ENCODE data around the gene C1RL. TPM values are rescaled to one million over a fixed set of nuclear protein-coding genes. Genes with fewer than 3 reads are reported as not detected.

The C1RL gene
- total and polyA plus RNA-seq, 10 donors, result 19.1 to 126 (median 84.4) TPM

DNA sequence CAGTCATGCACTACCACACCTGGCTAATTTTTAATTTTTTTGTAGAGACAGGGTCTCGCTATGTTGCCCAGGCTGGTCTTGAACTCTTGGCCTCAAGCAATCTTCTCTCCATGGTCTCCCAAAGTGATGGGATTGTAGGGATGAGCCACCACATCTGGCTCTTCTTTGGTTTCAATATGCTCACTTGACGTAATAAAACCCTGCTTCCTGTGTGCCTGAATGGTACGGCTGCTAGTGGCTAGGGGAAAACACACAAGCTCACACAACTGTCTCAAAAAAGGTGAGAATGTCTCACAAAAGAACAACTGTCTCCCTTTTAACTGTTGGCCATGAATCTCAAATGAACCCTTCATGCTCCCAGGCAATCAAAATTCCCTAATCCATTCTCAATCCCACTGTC lies 33.5 kb downstream of the C1RL start:
- intact Hi-C loops (cut with DNase I; ENCODE audit: low total_unique reads), result no loop called here
- H3K27ac ChIP-seq, result peak overlapping the region in 1 of 8 donors; percentile 21
- no peak for TF ChIP-seq POLR2AphosphoS5 (IDR thresholded peaks at IDR 0.05)
- TF ChIP-seq, protein P1, sequence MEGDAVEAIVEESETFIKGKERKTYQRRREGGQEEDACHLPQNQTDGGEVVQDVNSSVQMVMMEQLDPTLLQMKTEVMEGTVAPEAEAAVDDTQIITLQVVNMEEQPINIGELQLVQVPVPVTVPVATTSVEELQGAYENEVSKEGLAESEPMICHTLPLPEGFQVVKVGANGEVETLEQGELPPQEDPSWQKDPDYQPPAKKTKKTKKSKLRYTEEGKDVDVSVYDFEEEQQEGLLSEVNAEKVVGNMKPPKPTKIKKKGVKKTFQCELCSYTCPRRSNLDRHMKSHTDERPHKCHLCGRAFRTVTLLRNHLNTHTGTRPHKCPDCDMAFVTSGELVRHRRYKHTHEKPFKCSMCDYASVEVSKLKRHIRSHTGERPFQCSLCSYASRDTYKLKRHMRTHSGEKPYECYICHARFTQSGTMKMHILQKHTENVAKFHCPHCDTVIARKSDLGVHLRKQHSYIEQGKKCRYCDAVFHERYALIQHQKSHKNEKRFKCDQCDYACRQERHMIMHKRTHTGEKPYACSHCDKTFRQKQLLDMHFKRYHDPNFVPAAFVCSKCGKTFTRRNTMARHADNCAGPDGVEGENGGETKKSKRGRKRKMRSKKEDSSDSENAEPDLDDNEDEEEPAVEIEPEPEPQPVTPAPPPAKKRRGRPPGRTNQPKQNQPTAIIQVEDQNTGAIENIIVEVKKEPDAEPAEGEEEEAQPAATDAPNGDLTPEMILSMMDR (IDR thresholded peaks at IDR 0.05 in 8 of 11, conservative IDR thresholded peaks at IDR 0.05 in 3 of 11), result no peak
- TF ChIP-seq POLR2A (IDR thresholded peaks at IDR 0.05), result no peak
- DNase-seq, result no peak
- no peaks in the 10 kb centered on the region for H3K9me3 ChIP-seq
- H3K27me3 ChIP-seq (replicated peaks in 1 of 7), result no peaks in the 10 kb centered on the region
- H3K4me3 ChIP-seq, result no peak overlapping the region
- H3K4me1 ChIP-seq, result peaks cover 0 to 4% (median 0%) of the 10 kb centered on the region in 6 donors
- WGBS, 5 donors, result 49 to 70% (median 53%) methylated on average over 3 of the region's 3 CpGs
- H3K36me3 ChIP-seq, result peaks cover 0 to 6% (median 0%) of the 10 kb centered on the region in 6 donors

DNA sequence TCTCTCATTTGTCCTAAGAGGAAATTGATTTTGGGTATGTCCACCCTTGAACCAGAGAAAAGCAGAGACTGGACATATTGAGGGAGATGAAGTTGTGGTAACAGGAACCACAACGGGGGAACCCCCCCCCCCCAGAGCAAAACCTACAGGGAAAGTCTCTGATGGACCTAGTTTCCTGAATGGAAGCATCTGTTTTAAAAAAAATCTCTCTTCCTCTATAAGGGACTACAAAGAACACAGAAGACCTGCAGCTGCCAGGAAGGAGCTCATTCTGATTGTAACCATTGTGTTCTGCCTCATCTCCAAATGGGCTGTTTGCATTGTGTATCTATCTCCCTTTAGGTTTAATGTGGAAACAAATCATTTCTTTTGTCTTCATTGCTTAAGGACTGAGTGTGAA lies 35.1 kb downstream of the C1RL start:
- Histone ChIP-seq H3K36me3 (peaks cover 0 to 18% (median 0%) of the 10 kb centered on the region in 6 donors), H3K4me3 (no peak overlapping the region), H3K27ac (no peak overlapping the region), H3K27me3 (replicated peaks in 1 of 7) (no peaks in the 10 kb centered on the region), H3K9me3 (no peaks in the 10 kb centered on the region), H3K4me1 (no peaks in the 10 kb centered on the region)
- intact Hi-C loops (cut with DNase I; ENCODE audit: low total_unique reads), result no loop called here
- WGBS, 5 donors, result 0 to 11% (median 8%) methylated on average over 1 of the region's 1 CpG
- no peak for DNase-seq
- TF ChIP-seq, protein P1 (IDR thresholded peaks at IDR 0.05 in 8 of 11, conservative IDR thresholded peaks at IDR 0.05 in 3 of 11), result no peak
- TF ChIP-seq POLR2A (IDR thresholded peaks at IDR 0.05), result no peak
- TF ChIP-seq POLR2AphosphoS5 (IDR thresholded peaks at IDR 0.05), result no peak

DNA sequence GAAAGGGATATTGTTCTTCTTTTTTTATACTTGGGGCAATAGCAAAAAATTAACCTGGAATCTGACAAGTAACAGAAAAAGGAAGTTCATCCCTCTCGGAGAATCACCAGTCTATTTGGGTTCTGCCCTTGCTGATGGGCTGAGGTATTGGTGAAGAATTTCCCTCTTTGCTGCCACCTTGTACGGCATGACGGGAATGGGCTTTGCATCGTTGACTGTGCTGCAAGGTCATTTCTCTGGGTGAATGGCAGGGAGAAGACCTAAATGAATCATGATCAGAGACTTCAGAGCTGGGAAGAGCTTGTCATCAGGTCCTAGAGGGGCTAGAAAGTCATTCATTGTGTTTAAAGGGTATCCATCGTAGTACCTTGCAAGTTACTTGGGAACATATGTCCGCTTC lies 36.5 kb downstream of the C1RL start:
- WGBS, 5 donors, result 82 to 92% (median 89%) methylated on average over 6 of the region's 6 CpGs
- DNase-seq, result no peak
- H3K4me3 ChIP-seq, result no peak overlapping the region
- H3K27ac ChIP-seq, result no peak overlapping the region
- no peaks in the 10 kb centered on the region for H3K27me3 ChIP-seq (replicated peaks in 1 of 7)
- TF ChIP-seq POLR2A (IDR thresholded peaks at IDR 0.05), result no peak
- TF ChIP-seq, protein P1 (IDR thresholded peaks at IDR 0.05 in 8 of 11, conservative IDR thresholded peaks at IDR 0.05 in 3 of 11), result no peak
- no peak for TF ChIP-seq POLR2AphosphoS5 (IDR thresholded peaks at IDR 0.05)
- no peaks in the 10 kb centered on the region for H3K9me3 ChIP-seq
- peaks cover 0 to 24% (median 0%) of the 10 kb centered on the region in 6 donors for H3K36me3 ChIP-seq
- intact Hi-C loops (cut with DNase I; ENCODE audit: low total_unique reads), result no loop called here
- no peaks in the 10 kb centered on the region for H3K4me1 ChIP-seq

DNA sequence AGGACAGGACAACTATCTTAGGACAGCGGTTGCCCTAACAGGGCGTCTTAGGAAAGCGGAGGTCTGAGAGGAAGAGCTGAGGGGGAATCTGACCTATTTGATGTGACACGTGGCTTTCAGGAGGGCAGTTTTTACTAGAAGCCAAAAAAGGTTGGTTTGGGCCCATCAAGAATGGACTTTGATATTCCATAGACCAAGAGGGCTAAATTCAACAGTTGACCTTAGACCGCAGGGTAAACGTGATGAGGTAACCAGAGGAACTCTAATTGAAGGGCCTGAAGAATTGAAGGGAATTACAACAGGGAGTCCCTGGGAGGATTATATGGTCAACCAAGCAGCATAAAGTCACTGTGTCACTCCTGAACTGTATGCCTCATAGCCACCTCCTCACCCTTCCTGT lies 37.0 kb downstream of the C1RL start:
- Histone ChIP-seq H3K27me3 (replicated peaks in 1 of 7) (no peaks in the 10 kb centered on the region), H3K9me3 (no peaks in the 10 kb centered on the region), H3K36me3 (peaks cover 0 to 29% (median 0%) of the 10 kb centered on the region in 6 donors), H3K4me3 (no peak overlapping the region), H3K4me1 (peaks cover 0 to 4% (median 0%) of the 10 kb centered on the region in 6 donors), H3K27ac (no peak overlapping the region)
- no peak for DNase-seq
- intact Hi-C loops (cut with DNase I; ENCODE audit: low total_unique reads), result no loop called here
- TF ChIP-seq, protein P1 (IDR thresholded peaks at IDR 0.05 in 8 of 11, conservative IDR thresholded peaks at IDR 0.05 in 3 of 11), result no peak
- no peak for TF ChIP-seq POLR2A (IDR thresholded peaks at IDR 0.05)
- TF ChIP-seq POLR2AphosphoS5 (IDR thresholded peaks at IDR 0.05), result no peak
- 88 to 93% (median 90%) methylated on average over 6 of the region's 6 CpGs for WGBS, 5 donors

Data from spleen (tissue), 11 donors.